NCI-H2107 (cell line): ENCODE data around the gene GPC3.

ENCODE experiments used
- DNase-seq: peaks from one replicate; lab custom pipeline; 2025; lab: John Stamatoyannopoulos, UW

GPC3 gene

GRCh38 chrX:133600536-133600935, 384.9 kb downstream of the GPC3 start:
- no peak for DNase-seq

- DNase-seq, result no peak
These were observed 386.6 kb downstream of the GPC3 start for GRCh38 chrX:133598601-133599335.

GRCh38 chrX:133594156-133594555, 391.2 kb downstream of the GPC3 start:
- no peak for DNase-seq

GRCh38 chrX:133593531-133593930, 391.9 kb downstream of the GPC3 start:
- no peak for DNase-seq

- DNase-seq, result no peak
These were observed 394.5 kb downstream of the GPC3 start for GRCh38 chrX:133590703-133591505.

GRCh38 chrX:133588827-133589226, 396.6 kb downstream of the GPC3 start:
- DNase-seq, result no peak

- no peak for DNase-seq
These were observed 397.6 kb downstream of the GPC3 start for GRCh38 chrX:133587818-133588217.

- DNase-seq, result no peak
These were observed 398.3 kb downstream of the GPC3 start for GRCh38 chrX:133587071-133587470.

- no peak for DNase-seq
These were observed 399.0 kb downstream of the GPC3 start for GRCh38 chrX:133586443-133586842.

GRCh38 chrX:133583825-133584224, 401.6 kb downstream of the GPC3 start:
- no peak for DNase-seq

GRCh38 chrX:133580625-133581024, 404.8 kb downstream of the GPC3 start:
- DNase-seq, result no peak

- DNase-seq, result no peak
These were observed 405.8 kb downstream of the GPC3 start for GRCh38 chrX:133579631-133580030.

- DNase-seq, result no peak
These were observed 408.5 kb downstream of the GPC3 start for GRCh38 chrX:133576876-133577275.

- DNase-seq, result no peak
These were observed 409.8 kb downstream of the GPC3 start for GRCh38 chrX:133575501-133576136.

- DNase-seq, result no peak
These were observed 410.7 kb downstream of the GPC3 start for GRCh38 chrX:133574716-133575115.

GRCh38 chrX:133570549-133570948, 414.8 kb downstream of the GPC3 start:
- DNase-seq, result no peak

- no peak for DNase-seq
These were observed 416.2 kb downstream of the GPC3 start for GRCh38 chrX:133569217-133569616.

GRCh38 chrX:133568109-133568508, 417.3 kb downstream of the GPC3 start:
- no peak for DNase-seq

GRCh38 chrX:133566876-133567275, 418.5 kb downstream of the GPC3 start:
- DNase-seq, result no peak

GRCh38 chrX:133563705-133564104, 421.7 kb downstream of the GPC3 start:
- no peak for DNase-seq

- DNase-seq, result no peak
These were observed 424.1 kb downstream of the GPC3 start for GRCh38 chrX:133561251-133561650.

GRCh38 chrX:133559909-133560308, 425.5 kb downstream of the GPC3 start:
- DNase-seq, result no peak
